Osteoblast (primary cell): ENCODE results near the gene CSNK1G2. TPM values are rescaled to one million over a fixed set of nuclear protein-coding genes. Genes with fewer than 3 reads are reported as not detected.

ENCODE experiments used
- DNase-seq: peaks from one replicate; pipeline ENCODE4 v3.0.0; 2011; ENCODE audit warnings: low spot score, mixed read lengths; ENCODE audit not compliant: insufficient read length; ENCODE audit errors: missing footprints
- H2AFZ ChIP-seq: 2 replicates; pipeline ENCODE4 v1.6.0; 2011; ENCODE audit warnings: mild to moderate bottlenecking, low read length
- H3K27ac ChIP-seq: 2 replicates; pipeline ENCODE4 v1.5.1; 2011; ENCODE audit warnings: mild to moderate bottlenecking, low read depth, low read length, moderate library complexity
- H3K27me3 ChIP-seq: 2 replicates; pipeline ENCODE4 v1.6.0; 2012; ENCODE audit warnings: mild to moderate bottlenecking, control low read depth, inconsistent platforms, low read length, moderate library complexity; ENCODE audit not compliant: insufficient read depth
- H3K36me3 ChIP-seq: 2 replicates; pipeline ENCODE4 v1.5.1; 2011; ENCODE audit warnings: mild to moderate bottlenecking, low read length, control low read depth, moderate library complexity; ENCODE audit not compliant: insufficient read depth
- H3K4me1 ChIP-seq: 2 replicates; pipeline ENCODE4 v1.5.1; 2011; ENCODE audit warnings: mild to moderate bottlenecking, low read length, control low read depth, moderate library complexity; ENCODE audit not compliant: insufficient read depth
- H3K4me2 ChIP-seq: 2 replicates; pipeline ENCODE4 v1.6.0; 2011; ENCODE audit warnings: mild to moderate bottlenecking, low read length; ENCODE audit not compliant: insufficient read depth
- H3K4me3 ChIP-seq: fragments of 200-600 bp; sonication (generic); 3 replicates; pipeline ENCODE4 v1.5.1; 2012; ENCODE audit warnings: mild to moderate bottlenecking, low read length, inconsistent platforms; ENCODE audit not compliant: insufficient read depth
- H3K79me2 ChIP-seq: 2 replicates; pipeline ENCODE4 v1.6.0; 2012; ENCODE audit warnings: mild to moderate bottlenecking, low read length, control low read depth, inconsistent platforms; ENCODE audit not compliant: insufficient read depth
- H3K9me3 ChIP-seq: 2 replicates; pipeline ENCODE4 v1.5.1; 2011; ENCODE audit warnings: low read depth, low read length, control low read depth
- H4K20me1 ChIP-seq: 2 replicates; pipeline ENCODE4 v1.6.0; 2012; ENCODE audit warnings: mild to moderate bottlenecking, low read length, control low read depth; ENCODE audit not compliant: insufficient read depth
- CTCF ChIP-seq: IDR thresholded peaks from 2 replicates; pipeline ENCODE4 v1.5.1; 2011; ENCODE audit warnings: mild to moderate bottlenecking, low read depth, low read length, moderate library complexity; ENCODE audit errors: extremely low read depth
- total RNA-seq: library from RNA; depleted of rRNA; stranded (reverse); fragments of >200 nt; gene quantifications from 2 replicates; pipeline ENCODE4 v1.2.3, GENCODE V29; 2012

Gene CSNK1G2
- total RNA-seq, 1 donor = 68.8 TPM

GRCh38 chr19:2016041-2016807 lies 75.3 kb downstream of the CSNK1G2 start:
- Histone ChIP-seq H3K27ac (no peak overlapping the region), H3K9me3 (no peaks in the 10 kb centered on the region), H3K36me3 (no peaks in the 10 kb centered on the region), H4K20me1 (peaks cover 13% of the 10 kb centered on the region), H3K4me1 (peaks cover 4% of the 10 kb centered on the region), H3K4me2 (peak overlapping the region; percentile 45), H3K79me2 (peaks cover 39% of the 10 kb centered on the region), H3K27me3 (no peaks in the 10 kb centered on the region), H3K4me3 (peak overlapping the region; percentile 54), H2AFZ (peak overlapping the region; percentile 84)
- no peak for TF ChIP-seq CTCF
- DNase-seq = peak; percentile 98

- H3K4me2 ChIP-seq = no peak overlapping the region
- H3K4me3 ChIP-seq = no peak overlapping the region
- H4K20me1 ChIP-seq = no peaks in the 10 kb centered on the region
- no peak for DNase-seq
- H3K27ac ChIP-seq = no peak overlapping the region
- TF ChIP-seq CTCF = no peak
- peaks cover 4% of the 10 kb centered on the region for H3K4me1 ChIP-seq
- H2AFZ ChIP-seq = no peak overlapping the region
- H3K9me3 ChIP-seq = no peaks in the 10 kb centered on the region
- H3K36me3 ChIP-seq = no peaks in the 10 kb centered on the region
- H3K79me2 ChIP-seq = peaks cover 20% of the 10 kb centered on the region
- H3K27me3 ChIP-seq = peaks cover 3% of the 10 kb centered on the region
These were observed 77.8 kb downstream of the CSNK1G2 start for GRCh38 chr19:2018752-2019151.

- Histone ChIP-seq H2AFZ (no peak overlapping the region), H3K27ac (no peak overlapping the region), H3K4me1 (no peaks in the 10 kb centered on the region), H3K27me3 (peaks cover 3% of the 10 kb centered on the region), H3K36me3 (no peaks in the 10 kb centered on the region), H3K4me3 (no peak overlapping the region), H3K79me2 (no peaks in the 10 kb centered on the region), H3K9me3 (peaks cover 3% of the 10 kb centered on the region), H3K4me2 (no peak overlapping the region), H4K20me1 (no peaks in the 10 kb centered on the region)
- no peak for TF ChIP-seq CTCF
- DNase-seq = peak; percentile 62
These were observed 80.6 kb downstream of the CSNK1G2 start for GRCh38 chr19:2021453-2022140.

- DNase-seq = no peak
- no peak overlapping the region for H3K4me3 ChIP-seq
- no peaks in the 10 kb centered on the region for H3K79me2 ChIP-seq
- no peak overlapping the region for H2AFZ ChIP-seq
- peaks cover 2% of the 10 kb centered on the region for H3K4me1 ChIP-seq
- no peaks in the 10 kb centered on the region for H4K20me1 ChIP-seq
- H3K27ac ChIP-seq = no peak overlapping the region
- no peaks in the 10 kb centered on the region for H3K36me3 ChIP-seq
- H3K27me3 ChIP-seq = peaks cover 3% of the 10 kb centered on the region
- H3K4me2 ChIP-seq = no peak overlapping the region
- peaks cover 3% of the 10 kb centered on the region for H3K9me3 ChIP-seq
- TF ChIP-seq CTCF = no peak
These were observed 81.3 kb downstream of the CSNK1G2 start for GRCh38 chr19:2022289-2022688.
